HG03457 (cell line): ENCODE measurements around the gene ACOT13.
"Not testable (repeated sequence)": the region's sequence is repeated elsewhere in the genome, so short reads cannot be mapped to it uniquely, and the experiment has no call there.

ENCODE experiments used
- ATAC-seq: cut with Tn5 transposase; IDR thresholded peaks from one replicate; pipeline ENCODE4 v1.9.1; 2021; ENCODE audit warnings: moderate number of reproducible peaks; ENCODE audit not compliant: unreplicated experiment

Gene ACOT13

GRCh38 chr6:24666641-24667377, at the start of gene ACOT13, which contains the start of gene TDP2:
Gene ACOT13, plus strand, starts transcription at chr6:24667077. Its CDS starts 187 bp downstream, at chr6:24667264.
Gene TDP2, minus strand, starts transcription at chr6:24666899. Its CDS starts 37 bp downstream, at chr6:24666862.
- ATAC-seq = peak; percentile 94

GRCh38 chr6:24619661-24620060, 47.2 kb upstream of the ACOT13 start:
- ATAC-seq = no peak

DNA sequence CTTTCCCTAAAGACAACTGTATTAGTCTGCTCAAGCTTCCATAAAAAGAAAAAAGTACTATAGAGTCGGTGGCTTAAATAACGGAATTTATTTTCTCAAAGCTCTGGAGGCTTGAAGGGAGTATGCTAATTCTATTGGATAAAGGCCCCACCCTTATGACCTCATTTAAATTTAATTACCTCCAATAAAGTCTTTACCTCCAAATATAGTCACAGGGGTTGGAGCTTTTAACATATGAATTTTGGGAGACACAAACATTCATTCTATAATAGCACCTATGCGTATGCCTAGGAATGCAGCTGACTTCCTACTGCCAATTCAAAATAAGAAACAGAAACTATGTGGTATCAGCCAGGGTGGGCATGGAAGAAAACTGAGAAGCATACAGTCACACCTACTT, 46.2 kb upstream of the ACOT13 start:
- ATAC-seq = no peak

DNA sequence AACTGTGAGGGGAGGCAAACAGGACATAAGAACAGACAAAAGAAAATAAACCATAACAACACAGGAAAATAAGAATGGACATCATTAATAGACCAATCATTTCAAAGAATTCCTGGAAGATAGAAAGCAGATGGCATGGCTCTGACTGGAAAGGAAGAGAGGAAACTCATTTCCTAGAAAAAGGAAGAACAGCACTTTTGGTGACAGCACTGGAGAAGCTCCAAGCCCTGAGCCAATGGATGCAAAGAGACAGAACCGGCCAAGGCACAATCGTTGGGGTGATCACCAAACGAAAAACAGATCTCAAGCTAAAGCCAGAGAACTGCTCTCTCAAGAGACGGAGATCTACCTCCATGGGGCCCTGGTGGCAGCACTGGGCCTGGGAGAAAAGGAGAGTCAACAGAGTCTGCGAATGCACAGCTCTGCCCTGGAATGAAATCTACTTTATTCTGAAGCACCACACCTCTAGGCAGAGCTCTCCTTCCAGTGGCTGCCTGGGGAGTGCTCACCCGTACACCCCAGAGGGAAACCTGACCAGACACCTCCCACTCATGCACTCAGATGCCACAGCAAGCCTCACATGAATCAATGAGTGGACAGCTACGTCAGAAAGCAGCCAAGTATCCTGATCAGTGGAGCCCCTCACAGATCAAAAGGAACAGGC, 45.1 kb upstream of the ACOT13 start:
- ATAC-seq = no peak

- no peak for ATAC-seq
Observed at GRCh38 chr6:24630856-24631505, 35.9 kb upstream of the ACOT13 start.

DNA sequence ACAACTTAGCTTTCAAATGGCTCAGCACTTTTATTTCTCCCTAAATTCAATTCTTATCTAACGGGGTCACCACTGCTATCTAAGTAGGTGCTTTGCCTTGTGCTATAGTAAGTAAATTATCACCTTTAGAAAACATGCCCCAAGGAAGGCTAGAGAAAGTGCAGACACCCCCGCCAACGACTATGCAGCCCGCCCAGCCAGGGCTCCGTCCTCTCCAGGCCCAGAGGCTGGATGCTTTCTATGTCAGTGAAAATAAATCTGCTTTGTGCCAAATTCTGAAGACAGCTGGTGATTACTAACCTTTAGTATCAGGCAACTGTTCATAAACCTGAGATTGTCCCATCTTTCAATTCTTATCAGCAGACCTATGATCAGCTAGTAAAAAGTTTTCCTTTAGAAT, 35.2 kb upstream of the ACOT13 start:
- no peak for ATAC-seq

DNA sequence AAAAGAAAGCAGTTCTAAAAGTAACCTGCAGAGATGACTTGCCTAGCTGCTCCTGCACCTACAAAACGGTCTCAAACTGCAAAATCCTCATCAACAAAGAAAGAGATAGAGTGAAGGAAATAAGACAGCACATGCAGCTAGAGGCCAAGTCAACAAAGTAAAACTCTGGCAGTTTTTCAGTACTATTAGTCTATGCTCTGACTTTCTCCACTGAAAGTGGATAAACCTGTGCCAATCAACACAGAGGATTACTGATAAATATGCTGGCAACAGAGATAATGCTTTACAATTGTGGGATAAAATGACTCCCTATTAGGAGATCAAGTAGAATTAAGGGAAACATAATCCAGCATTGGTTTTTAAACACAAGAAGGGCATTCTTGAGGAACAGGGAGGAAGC, 34.3 kb upstream of the ACOT13 start:
- ATAC-seq = no peak

GRCh38 chr6:24636681-24637080, 30.2 kb upstream of the ACOT13 start:
- ATAC-seq = no peak

GRCh38 chr6:24640166-24640565, 26.7 kb upstream of the ACOT13 start:
- no peak for ATAC-seq

- not testable (repeated sequence) for ATAC-seq
Observed at GRCh38 chr6:24640631-24641030, 26.2 kb upstream of the ACOT13 start.

DNA sequence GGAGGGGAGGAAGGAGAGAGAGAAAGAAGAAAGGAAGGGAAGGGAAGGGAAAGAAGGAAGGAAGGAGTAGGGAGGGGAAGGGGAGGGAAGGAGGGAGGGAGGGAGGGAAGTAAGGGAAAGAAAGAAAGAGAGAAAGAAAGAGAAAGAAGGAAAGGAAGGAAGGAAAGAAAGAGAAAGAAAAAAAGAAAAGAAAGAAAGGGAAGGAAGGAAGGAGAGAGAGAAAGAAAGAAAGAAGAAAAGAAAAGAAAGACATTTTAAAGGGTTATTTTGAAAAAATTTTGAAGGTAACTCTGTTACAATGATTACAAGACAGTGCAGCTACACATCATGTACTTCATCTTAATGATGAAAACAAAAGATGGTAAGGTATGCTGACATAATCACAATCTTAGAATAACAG, 24.8 kb upstream of the ACOT13 start:
- no peak for ATAC-seq

DNA sequence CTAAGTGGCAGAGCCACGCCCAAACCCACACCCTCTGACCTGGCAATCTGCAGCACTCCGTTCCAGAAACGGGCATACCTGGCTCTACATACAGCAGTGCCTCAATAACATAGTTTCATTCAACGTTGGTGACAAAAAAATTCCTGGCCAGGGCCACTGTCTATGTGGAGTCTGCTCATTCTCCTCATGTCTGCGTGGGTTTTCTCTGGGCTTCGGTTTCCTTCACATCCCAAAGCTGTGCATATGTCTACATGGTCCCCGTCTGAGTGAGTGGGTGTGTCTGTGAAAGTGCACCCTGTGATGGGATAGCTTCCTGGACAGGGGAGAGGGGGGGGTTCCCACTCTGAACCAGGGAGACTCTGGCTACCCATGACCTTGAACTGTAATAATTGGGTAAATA, 23.0 kb upstream of the ACOT13 start:
- no peak for ATAC-seq

DNA sequence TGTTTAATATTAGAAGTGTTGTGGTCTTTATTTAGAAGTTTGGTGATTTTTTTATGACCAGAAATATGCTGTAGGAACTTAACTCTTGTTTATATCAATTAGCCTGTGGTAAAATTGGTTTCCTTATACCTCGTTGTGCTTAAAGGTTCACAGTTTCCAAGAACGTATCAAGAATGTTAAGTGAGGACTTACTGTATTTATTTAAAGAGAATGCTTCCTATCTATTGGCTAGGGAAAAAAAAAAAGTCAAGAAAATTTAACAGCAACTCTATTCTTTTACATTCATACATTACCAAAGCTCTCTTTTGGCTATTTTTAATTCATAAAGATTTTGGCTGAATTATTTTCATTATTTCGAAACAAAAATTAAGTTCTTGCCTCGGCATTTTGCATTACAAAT, 22.5 kb upstream of the ACOT13 start:
- no peak for ATAC-seq

DNA sequence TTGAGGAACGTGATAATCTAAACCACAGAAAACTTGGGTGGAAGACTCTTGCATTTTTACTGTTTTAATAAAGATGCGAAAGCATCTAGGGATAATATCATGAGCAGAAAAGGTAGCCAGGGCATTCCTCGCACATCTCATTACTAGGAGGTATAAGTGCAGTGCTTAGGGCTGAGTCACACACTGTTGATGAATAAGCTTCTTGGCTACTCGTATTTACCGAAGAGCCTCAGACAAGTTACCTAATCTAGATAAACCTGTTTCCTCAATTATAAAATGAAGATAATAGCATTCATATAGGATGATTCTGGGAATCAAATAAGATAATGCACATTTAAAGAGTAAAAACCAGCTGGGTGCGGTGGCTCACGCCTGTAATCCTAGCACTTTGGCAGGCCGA, 20.1 kb upstream of the ACOT13 start:
- no peak for ATAC-seq

DNA sequence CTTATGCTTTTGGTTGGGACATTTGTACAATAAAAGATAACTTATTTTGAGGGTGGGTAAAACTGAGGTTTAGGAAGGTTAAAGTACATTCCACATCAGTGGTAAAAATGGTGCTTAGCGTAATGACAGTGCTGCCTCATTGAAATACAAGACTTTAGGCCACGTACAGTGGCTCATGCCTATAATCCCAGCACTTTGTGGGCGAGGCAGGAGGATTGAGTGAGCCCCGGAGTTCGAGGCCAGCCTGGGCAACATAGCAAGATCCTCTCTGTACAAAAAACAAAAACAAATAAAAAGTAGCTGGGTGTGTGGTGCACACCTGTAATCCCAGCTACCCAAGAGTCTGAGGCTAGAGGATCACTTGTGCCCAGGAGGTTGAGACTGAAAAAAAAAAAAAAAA, 18.6 kb upstream of the ACOT13 start:
- ATAC-seq = no peak

GRCh38 chr6:24649691-24650090, 17.2 kb upstream of the ACOT13 start:
- no peak for ATAC-seq

DNA sequence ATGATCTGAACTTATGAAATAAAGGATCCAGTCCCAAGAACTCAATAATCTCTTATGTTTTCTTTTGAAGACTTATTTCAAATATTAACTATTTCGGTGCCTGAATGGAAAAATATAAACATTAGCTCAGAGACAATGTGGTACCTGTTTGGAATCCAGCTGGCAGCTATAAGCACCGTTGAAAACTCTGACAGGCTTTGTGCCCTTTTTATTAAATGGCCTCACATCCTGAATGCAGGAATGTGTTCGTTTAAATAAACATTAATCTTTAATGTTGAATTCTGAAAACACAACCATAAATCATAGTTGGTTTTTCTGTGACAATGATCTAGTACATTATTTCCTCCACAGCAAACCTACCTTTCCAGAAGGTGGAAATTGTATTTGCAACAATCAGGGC, 16.5 kb upstream of the ACOT13 start:
- no peak for ATAC-seq

- no peak for ATAC-seq
Observed at GRCh38 chr6:24655215-24655614, 11.7 kb upstream of the ACOT13 start.

DNA sequence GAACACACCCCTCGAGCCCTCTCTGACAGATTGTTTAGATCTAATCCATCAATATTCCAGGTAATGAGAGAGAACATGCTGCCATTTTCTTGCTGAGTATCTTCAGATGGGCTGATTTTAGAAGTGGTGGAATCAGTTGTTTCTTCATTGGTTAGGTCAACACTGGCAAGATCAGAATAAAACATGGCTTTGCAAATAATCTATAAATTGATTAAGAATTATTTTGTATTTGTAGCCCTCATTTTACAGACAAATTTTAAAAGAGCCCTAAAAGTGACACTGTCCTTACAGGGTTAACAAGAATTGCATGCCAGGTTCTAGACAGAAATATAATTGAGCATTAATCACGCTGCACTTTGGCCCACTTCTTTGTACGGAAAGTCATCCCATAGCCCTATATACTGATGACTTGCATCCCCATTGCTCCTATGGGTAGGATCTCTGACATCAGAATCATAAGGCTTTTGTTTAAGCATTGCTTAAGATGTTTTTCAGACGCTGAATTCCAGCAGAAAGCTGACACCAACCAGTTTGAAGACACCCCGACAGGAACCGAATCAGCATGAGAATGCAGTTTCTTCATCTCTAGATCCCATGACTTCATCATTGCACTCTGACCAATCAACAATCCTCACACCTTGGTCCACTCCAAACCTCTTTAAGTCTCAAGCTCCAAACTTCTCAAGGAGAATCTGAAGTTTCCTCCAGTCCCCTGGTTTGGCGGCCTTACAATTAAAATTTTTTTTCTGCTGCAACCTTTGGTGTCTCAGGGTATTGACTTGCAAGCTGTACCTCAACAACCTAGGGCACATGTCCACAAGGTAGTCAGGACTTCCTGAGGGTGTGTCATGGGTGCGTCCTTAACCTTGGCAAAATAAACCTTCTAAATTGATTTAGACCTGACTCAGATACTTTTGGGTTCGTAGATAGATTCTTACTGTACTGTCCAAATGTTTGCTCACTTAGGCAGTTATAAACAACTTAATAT, 8.0 kb upstream of the ACOT13 start:
- ATAC-seq = no peak

DNA sequence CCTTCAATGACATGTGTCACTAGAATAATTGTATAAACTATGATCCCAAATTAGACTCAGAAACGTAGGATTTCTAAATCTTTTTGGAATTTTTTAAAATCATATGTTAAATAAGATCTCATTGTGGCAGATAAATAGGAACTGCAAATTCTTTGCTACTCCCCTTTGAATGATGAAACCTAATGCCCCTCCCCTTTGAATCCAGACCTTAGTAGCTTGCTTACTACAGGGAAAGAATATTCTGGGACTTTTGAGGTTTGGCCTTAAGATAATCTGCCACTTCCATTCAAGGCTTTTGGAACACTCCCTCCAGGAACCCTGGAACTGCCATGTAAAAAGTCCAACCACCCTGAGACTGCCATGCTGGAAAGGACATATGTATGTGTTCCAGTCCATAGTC, 7.3 kb upstream of the ACOT13 start:
- no peak for ATAC-seq

DNA sequence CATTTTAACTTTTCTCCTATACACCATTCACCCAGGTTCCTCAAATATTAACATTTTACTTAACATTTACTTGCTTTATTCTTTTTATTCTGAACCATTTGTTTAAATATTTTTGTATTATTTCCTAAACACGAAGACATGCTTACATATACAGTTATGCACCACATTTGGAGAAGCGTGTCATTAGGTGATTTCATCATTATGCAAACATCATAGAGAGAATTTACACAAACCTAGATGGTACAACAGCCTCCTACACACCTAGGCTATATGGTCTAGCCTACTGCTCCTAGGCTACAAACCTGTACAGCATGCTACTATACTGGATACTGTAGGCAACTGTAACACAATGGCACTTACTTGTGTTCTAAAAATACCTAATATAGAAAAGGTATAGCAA, 6.8 kb upstream of the ACOT13 start:
- no peak for ATAC-seq
